B cell (primary cell): ENCODE results near the gene TP53BP2. TPM values are rescaled to one million over a fixed set of nuclear protein-coding genes. Genes with fewer than 3 reads are reported as not detected.

Experiments used
- ATAC-seq: fragments of 200-7000 bp; cut with Tn5 transposase; one replicate; pipeline ENCODE4 v1.10.0; 2021; ENCODE audit warnings: low read depth, mild to moderate bottlenecking, moderate number of reproducible peaks, moderate library complexity
- CTCF ChIA-PET: fragments of 350-600 bp; sonication (Branson Sonifier 250); formaldehyde crosslinking; loops from one replicate; lab custom pipeline; 2021; ENCODE audit warnings: antibody characterized with exemption, inconsistent platforms; lab: Charles Lee
- POLR2A ChIA-PET: fragments of 350-600 bp; sonication (Branson Sonifier 250); formaldehyde crosslinking; loops from one replicate; lab custom pipeline; 2021; ENCODE audit warnings: antibody characterized with exemption; lab: Charles Lee
- DNase-seq: peaks from one replicate; pipeline ENCODE4 v3.0.0; 2013
- H2AFZ ChIP-seq: 2 replicates; pipeline ENCODE4 v1.6.1; 2012; ENCODE audit warnings: mild to moderate bottlenecking, low read depth, low read length; ENCODE audit not compliant: insufficient read depth, poor library complexity, severe bottlenecking
- H3K27ac ChIP-seq, 2 donors: 1 replicate in 1 of 2; 2 replicates in 1 of 2; pipeline ENCODE4 v1.5.1; 2012 to 2013; ENCODE audit warnings: low read length in 2 of 2, mild to moderate bottlenecking in 2 of 2, moderate library complexity in 1 of 2
- H3K27me3 ChIP-seq, 4 experiments: fragments of 200-600 bp in 1 of 4; sonication (generic) in 1 of 4; replicated peaks in 1 of 4; 1 replicate in 2 of 4; 2 replicates in 2 of 4; pipeline versions ENCODE4 v1.6.1 to v1.7.0; 2013 to 2016; ENCODE audit warnings: low read length in 3 of 4, mild to moderate bottlenecking in 2 of 4, mixed read lengths in 1 of 4, moderate library complexity in 1 of 4; ENCODE audit not compliant: insufficient read depth in 4 of 4, control insufficient read depth in 3 of 4; ENCODE audit errors: control extremely low read depth in 1 of 4
- H3K36me3 ChIP-seq, 2 experiments: replicated peaks in 1 of 2; 1 replicate in 1 of 2; 2 replicates in 1 of 2; pipeline versions ENCODE4 v1.6.1 to v1.7.1; 2013; ENCODE audit warnings: low read length in 1 of 2; ENCODE audit not compliant: insufficient read depth in 2 of 2, control insufficient read depth in 1 of 2; ENCODE audit errors: control extremely low read depth in 1 of 2, extremely low read depth in 1 of 2
- H3K4me1 ChIP-seq, 2 donors: fragments of 200-600 bp in 1 of 2; sonication (generic) in 1 of 2; 1 replicate in 1 of 2; 2 replicates in 1 of 2; pipeline versions ENCODE4 v1.5.1 to v1.6.1; 2013 to 2017; ENCODE audit warnings: low read length in 2 of 2; ENCODE audit not compliant: control insufficient read depth in 2 of 2, insufficient read depth in 2 of 2
- H3K4me2 ChIP-seq: replicated peaks from 2 replicates; pipeline ENCODE3; 2012; ENCODE audit warnings: mild to moderate bottlenecking, low read depth, low read length; ENCODE audit not compliant: poor library complexity, severe bottlenecking
- H3K4me3 ChIP-seq, 5 experiments: fragments of 200-600 bp in 1 of 5; sonication (generic) in 1 of 5; 1 replicate in 3 of 5; 2 replicates in 2 of 5; pipeline versions ENCODE4 v1.5.1 to v1.7.0; 2011 to 2016; ENCODE audit warnings: low read length in 4 of 5, mild to moderate bottlenecking in 4 of 5, low read depth in 2 of 5, control low read depth in 1 of 5, moderate library complexity in 1 of 5; ENCODE audit not compliant: insufficient read depth in 1 of 5; ENCODE audit errors: control extremely low read depth in 1 of 5, extremely low read depth in 1 of 5
- H3K79me2 ChIP-seq: fragments of 200-600 bp; sonication (generic); one replicate; pipeline ENCODE4 v1.6.0; 2016; ENCODE audit warnings: low read length; ENCODE audit not compliant: control insufficient read depth, insufficient read depth
- H3K9ac ChIP-seq: fragments of 200-600 bp; sonication (generic); 2 replicates; pipeline ENCODE4 v1.6.1; 2017; ENCODE audit warnings: mild to moderate bottlenecking, low read length, moderate library complexity
- H3K9me3 ChIP-seq, 3 donors: one replicate each; pipeline versions ENCODE4 v1.6.1 to v1.7.1; 2013; ENCODE audit warnings: low read length in 2 of 3; ENCODE audit not compliant: control insufficient read depth in 2 of 3, insufficient read depth in 1 of 3; ENCODE audit errors: control extremely low read depth in 1 of 3
- H4K20me1 ChIP-seq: 2 replicates; pipeline ENCODE4 v1.6.0; 2012; ENCODE audit warnings: mild to moderate bottlenecking, low read length; ENCODE audit not compliant: insufficient read depth, control insufficient read depth, poor library complexity, severe bottlenecking
- H3K27ac Mint-ChIP-seq: one replicate; pipeline ENCODE4 v1.8.0; 2021; ENCODE audit warnings: mixed read lengths
- H3K27me3 Mint-ChIP-seq: one replicate; pipeline ENCODE4 v1.8.0; 2021; ENCODE audit warnings: mixed read lengths
- H3K4me1 Mint-ChIP-seq: one replicate; pipeline ENCODE4 v1.8.0; 2021; ENCODE audit warnings: mixed read lengths
- H3K4me3 Mint-ChIP-seq: one replicate; pipeline ENCODE4 v1.8.0; 2021; ENCODE audit warnings: mixed read lengths
- H3K9me3 Mint-ChIP-seq: one replicate; pipeline ENCODE4 v1.8.0; 2022; ENCODE audit warnings: mixed read lengths; ENCODE audit not compliant: insufficient read depth
- EZH2 ChIP-seq: IDR thresholded peaks from 2 replicates; pipeline ENCODE4 v1.6.1; 2012; ENCODE audit warnings: borderline replicate concordance, low read depth, mild to moderate bottlenecking, moderate library complexity, low read length; ENCODE audit not compliant: insufficient read depth, poor library complexity, severe bottlenecking
- WGBS: methylation state at CpG from one replicate; pipeline ENCODE4 v1.1.5; 2013; ENCODE audit warnings: missing lambda C conversion rate; ENCODE audit not compliant: insufficient coverage; 5-methylcytosine and 5-hydroxymethylcytosine counted together
- intact Hi-C: fragments of 100-400 bp; cut with micrococcal nuclease; formaldehyde crosslinking; loops from one replicate; pipeline ENCODE4 v1.10.0; 2022
- polyA plus RNA-seq: library from polyadenylated mRNA; depleted of rRNA; stranded (reverse); fragments of >200 nt; gene quantifications from 2 replicates; pipeline ENCODE4 v1.2.3, GENCODE V29; 2012
- total RNA-seq, 2 donors: library from RNA; stranded (reverse); fragments of 120-200 nt in 1 of 2; gene quantifications; 1 replicate in 1 of 2; 2 replicates in 1 of 2; pipeline versions ENCODE4 v1.2.3 to v1.2.4, GENCODE V29; 2013 to 2022
- TF ChIP-seq, protein P1 (sequence below): fragments of 200-600 bp; IDR thresholded peaks from one replicate; pipeline ENCODE4 v1.8.0; 2022; ENCODE audit warnings: antibody characterized with exemption, mild to moderate bottlenecking

The TP53BP2 gene
- total and polyA plus RNA-seq, 2 donors (not counting 1 experiment from before 2014, with no cell fraction given) = 10.8 to 40.0 TPM

GRCh38 chr1:223756806-223757700 lies 88.7 kb downstream of the TP53BP2 start:
- ATAC-seq = no peak
- Mint-ChIP-seq H3K27ac (no peak overlapping the region), H3K4me3 (no peak overlapping the region), H3K4me1 (no peaks in the 10 kb centered on the region), H3K9me3 (no peaks in the 10 kb centered on the region), H3K27me3 (no peaks in the 10 kb centered on the region)
- H3K9ac ChIP-seq = no peak overlapping the region
- no peak for DNase-seq
- H4K20me1 ChIP-seq = no peaks in the 10 kb centered on the region
- POLR2A ChIA-PET = no interaction called here
- CTCF ChIA-PET = interaction anchor here (0.8 kb wide), 2 partner anchors 8 to 62 kb away, joined by 3 read pairs; no protein-coding TSS in a partner anchor
- intact Hi-C loops = no loop called here
- no peaks in the 10 kb centered on the region for H3K79me2 ChIP-seq
- H2AFZ ChIP-seq = no peak overlapping the region
- peaks cover 0 to 49% of the 10 kb centered on the region in 2 experiments for H3K36me3 ChIP-seq
- H3K4me2 ChIP-seq = no peak overlapping the region
- H3K9me3 ChIP-seq = no peaks in the 10 kb centered on the region
- no peak for TF ChIP-seq EZH2
- TF ChIP-seq, protein P1, sequence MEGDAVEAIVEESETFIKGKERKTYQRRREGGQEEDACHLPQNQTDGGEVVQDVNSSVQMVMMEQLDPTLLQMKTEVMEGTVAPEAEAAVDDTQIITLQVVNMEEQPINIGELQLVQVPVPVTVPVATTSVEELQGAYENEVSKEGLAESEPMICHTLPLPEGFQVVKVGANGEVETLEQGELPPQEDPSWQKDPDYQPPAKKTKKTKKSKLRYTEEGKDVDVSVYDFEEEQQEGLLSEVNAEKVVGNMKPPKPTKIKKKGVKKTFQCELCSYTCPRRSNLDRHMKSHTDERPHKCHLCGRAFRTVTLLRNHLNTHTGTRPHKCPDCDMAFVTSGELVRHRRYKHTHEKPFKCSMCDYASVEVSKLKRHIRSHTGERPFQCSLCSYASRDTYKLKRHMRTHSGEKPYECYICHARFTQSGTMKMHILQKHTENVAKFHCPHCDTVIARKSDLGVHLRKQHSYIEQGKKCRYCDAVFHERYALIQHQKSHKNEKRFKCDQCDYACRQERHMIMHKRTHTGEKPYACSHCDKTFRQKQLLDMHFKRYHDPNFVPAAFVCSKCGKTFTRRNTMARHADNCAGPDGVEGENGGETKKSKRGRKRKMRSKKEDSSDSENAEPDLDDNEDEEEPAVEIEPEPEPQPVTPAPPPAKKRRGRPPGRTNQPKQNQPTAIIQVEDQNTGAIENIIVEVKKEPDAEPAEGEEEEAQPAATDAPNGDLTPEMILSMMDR = no peak
- no peak overlapping the region for H3K27ac ChIP-seq
- H3K27me3 ChIP-seq = no peaks in the 10 kb centered on the region
- no peak overlapping the region for H3K4me3 ChIP-seq
- 98% methylated on average over 14 of the region's 20 CpGs for WGBS
- H3K4me1 ChIP-seq = no peaks in the 10 kb centered on the region
